ENCODE measurements around the gene ATP13A2.

Gene ATP13A2

GRCh38 chr1:16998589-16998988 is 13.1 kb downstream of the ATP13A2 start:
- DNase-seq: no peak

- DNase-seq: no peak
Observed at GRCh38 chr1:16996845-16997244, 14.9 kb downstream of the ATP13A2 start.

DNA sequence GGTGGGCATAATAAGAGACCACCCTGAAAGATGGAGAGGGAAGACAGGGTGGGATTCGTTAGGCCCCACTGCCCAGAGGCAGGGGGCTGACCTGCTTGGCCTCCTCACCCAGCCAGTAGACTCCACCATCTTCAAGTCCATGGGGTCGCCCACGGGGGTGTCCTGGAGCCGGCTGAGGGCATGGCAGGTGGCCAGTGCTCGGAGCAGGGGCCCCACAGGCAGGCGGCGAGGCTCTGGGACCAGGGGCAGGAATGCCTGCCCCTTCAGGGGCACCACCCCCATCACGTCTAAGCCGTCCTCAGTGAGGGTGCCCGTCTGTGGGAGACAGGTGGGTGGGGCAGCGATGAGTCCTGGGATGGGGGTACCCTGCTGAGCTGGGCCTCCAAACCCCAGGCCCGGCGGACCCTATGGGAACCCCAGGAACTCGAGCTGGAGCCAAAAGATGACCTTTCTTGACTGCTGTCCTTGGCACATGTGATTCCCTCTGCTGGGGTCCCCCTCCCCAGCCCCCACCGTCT is 18.1 kb downstream of the ATP13A2 start:
- no peak for DNase-seq

DNA sequence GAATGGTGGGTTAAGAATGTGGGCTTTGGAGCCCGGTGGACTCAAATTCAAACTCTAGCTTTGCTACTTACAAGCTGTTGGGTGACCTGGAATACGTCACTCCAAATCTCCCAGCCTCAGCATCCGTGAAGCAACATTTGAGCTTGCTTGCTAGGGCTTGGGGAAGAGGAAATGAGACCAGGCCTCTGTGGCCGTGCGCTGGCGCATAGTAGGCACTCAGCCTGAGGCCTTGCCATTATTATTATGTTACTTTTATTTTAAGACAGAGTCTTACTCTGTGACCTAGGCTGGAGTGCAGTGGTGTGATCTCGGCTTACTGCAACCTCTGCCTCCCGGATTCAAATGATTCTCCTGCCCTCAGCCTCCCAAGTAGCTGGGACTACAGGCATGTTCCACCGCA is 19.1 kb downstream of the ATP13A2 start:
- no peak for DNase-seq

GRCh38 chr1:16992102-16992501 is 19.6 kb downstream of the ATP13A2 start:
- DNase-seq: no peak

- DNase-seq: no peak
Observed at GRCh38 chr1:16991571-16991970, 20.2 kb downstream of the ATP13A2 start.

- DNase-seq: no peak
Observed at GRCh38 chr1:16989676-16990391, 21.9 kb downstream of the ATP13A2 start.

GRCh38 chr1:16988210-16988609 is 23.5 kb downstream of the ATP13A2 start:
- no peak for DNase-seq

GRCh38 chr1:16986962-16987361 is 24.8 kb downstream of the ATP13A2 start:
- no peak for DNase-seq

DNA sequence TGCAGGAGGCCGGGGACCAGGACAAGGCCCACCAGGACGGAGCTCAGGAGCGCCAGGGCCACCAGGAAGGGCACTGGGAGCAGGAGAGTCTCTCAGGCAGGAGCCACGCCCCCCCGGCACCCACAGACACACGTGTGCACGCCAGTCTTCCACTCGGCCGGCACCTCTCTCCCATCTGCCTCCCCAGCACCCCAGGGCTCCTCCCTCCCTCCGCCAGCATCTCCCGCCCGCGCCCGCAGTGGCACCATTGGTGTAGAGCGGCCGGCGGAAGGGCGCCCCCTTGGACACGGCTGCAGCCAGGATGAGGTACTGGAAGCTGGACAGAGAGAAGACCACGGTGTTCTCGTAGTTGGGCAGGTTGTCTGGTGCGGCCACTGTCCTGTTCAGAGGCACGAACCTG is 25.2 kb downstream of the ATP13A2 start:
- no peak for DNase-seq

DNA sequence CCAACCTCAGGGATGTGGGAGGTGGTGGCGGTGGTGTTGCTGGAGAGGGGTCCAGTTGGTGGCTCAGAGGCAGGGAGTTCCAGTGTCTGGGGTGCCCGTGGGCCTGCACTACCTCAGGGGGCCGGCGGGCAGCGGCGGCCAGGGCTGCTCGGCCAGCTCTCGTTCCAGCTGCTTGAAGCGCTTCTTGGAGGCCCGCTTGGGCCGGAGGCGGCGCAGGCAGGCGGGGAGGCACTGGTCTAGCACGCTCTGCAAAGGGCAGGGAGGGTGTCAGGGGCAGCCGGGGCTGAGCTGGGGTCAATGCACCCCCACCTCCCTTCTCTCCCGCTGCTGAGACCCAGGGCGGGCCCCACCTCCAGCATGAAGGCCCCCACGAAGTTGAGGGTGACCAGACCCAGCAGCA is 25.6 kb downstream of the ATP13A2 start:
- DNase-seq: no peak

GRCh38 chr1:16984717-16985116 is 27.0 kb downstream of the ATP13A2 start:
- DNase-seq: no peak

- DNase-seq: no peak
Observed at GRCh38 chr1:16983649-16984048, 28.1 kb downstream of the ATP13A2 start.

GRCh38 chr1:16982902-16983301 is 28.8 kb downstream of the ATP13A2 start:
- DNase-seq: no peak

DNA sequence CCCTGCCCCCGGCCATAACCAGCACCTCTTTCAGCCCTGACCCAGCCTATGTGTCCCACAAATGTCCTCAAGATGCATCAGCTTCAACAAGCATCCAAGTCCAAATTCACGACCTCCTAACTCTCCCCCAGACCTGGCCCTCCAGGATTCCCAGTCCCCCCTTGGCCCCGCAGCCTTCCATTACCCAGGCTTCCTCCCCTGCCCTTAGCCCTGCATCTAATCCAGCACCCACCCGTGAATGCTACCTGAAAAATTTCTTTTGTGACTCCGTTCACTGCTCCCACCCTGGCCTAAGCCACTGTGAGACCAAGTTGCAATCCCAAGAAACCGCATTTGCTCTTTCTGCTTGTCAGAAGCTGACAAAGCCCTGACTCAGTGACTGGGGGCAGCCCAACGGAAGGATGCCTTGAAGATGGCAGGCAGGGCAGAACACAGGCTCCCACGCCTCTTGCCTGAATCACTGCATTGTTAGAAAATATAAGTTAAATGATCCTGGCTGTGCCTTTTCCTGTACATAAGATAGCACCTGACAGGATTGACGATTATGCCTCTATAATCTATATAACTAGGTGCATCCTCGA is 30.4 kb downstream of the ATP13A2 start:
- no peak for DNase-seq

DNA sequence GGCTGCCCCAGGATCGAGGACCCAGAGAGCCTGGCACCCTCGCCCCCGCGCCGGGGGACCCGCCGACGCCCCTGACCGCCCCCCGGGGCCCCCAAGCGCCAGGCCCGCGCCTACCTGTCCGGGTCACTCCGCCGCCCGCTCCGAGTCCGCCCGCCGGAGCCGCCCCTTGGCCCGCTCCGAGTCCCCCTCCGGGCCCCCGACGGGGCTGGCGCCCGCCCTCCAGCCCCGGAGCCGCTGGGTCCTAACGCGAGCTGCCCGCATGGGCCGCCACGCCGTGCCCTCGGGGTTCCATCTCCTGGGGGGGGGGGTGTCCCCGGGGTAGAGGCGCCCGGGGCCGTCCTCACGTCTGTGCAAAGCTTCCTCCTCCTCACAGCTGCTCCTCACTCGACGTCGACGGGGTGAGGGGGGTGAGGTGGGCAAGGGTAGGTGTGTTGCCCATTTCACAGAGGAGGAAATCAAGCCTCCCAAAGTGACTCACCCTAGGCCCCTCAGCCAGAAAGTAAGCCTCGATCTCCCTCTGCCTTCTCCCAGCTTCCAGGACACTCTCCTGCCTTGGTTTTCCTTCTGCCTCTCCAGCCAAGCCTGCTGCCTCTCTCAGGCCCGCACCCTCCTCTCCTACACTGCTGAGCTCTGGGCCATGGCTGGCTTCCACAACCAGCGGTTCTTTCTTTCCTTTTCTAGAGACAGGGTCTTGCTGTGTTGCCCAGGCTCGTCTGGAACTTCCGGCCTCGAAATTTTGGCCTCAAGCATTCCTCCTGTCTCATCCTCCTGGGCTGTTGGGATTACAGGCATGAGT is 31.1 kb downstream of the ATP13A2 start, which contains the start of gene MFAP2:
Gene MFAP2, minus strand, starts transcription at position 148 of the 796 bp plus-strand sequence. CDS start 2,347 bp downstream, outside the sequence.
- peak; percentile 13 for DNase-seq

GRCh38 chr1:16979475-16980327 is 32.0 kb downstream of the ATP13A2 start:
- no peak for DNase-seq

GRCh38 chr1:16978567-16979474 is 32.9 kb downstream of the ATP13A2 start:
- DNase-seq: no peak

DNA sequence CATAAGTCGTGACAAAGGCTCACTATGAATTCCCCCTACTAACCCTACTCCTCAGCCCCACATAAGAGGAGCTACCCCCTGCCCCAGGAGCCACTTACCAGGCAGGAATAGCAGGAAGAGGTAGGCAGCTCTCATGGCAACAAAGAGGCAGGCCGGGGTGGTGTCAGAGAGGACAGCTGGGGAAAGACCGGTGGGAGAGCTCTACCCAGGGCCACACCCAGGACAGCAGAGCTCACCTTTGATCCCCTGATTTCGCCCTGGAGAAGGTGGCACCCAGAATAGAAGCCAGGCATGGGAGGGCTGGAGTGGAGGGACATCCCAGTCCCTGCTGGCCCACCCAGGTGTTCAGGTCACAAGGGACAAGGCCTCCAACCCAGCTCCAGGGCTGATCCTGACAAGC is 33.6 kb downstream of the ATP13A2 start:
- DNase-seq: no peak

DNA sequence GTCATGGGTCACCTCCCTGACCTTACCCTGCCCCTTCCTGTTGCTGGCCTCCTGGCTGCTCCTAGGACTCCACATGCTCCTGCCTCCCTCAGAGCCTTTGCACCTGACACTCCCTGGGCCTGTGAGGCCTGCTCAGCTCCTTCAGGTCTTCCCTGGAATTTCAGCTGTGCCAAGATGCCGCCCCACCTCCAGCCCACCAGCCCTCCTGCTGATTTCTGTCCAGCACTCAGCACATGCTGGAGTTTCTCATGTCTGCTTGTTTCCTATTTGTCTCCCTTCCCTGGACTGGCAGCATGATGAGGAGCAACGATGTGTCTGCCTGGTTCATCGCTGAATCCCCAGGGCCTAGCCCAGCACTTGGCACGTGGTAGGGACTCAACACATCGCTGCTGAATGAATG is 34.4 kb downstream of the ATP13A2 start:
- DNase-seq: no peak

DNA sequence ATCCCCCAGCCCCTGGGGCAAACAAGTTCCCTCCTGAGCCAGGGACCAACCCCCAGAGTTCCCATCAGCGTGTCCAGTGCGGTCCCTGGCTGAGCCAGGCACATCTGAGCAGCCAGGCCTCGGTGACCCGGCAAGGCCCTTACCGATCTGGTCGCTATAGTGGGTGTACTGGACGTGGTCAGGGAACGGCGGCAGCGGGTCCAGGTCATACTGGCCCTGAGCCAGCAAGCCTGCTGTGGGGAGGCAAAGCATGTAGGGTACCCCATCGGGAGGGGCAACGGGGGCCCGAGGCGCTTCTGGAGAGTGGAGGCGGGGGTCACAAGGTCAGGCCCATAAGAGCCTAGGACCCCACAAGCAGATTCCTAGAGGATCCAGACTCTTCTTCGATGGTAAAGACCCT is 34.8 kb downstream of the ATP13A2 start:
- no peak for DNase-seq

DNA sequence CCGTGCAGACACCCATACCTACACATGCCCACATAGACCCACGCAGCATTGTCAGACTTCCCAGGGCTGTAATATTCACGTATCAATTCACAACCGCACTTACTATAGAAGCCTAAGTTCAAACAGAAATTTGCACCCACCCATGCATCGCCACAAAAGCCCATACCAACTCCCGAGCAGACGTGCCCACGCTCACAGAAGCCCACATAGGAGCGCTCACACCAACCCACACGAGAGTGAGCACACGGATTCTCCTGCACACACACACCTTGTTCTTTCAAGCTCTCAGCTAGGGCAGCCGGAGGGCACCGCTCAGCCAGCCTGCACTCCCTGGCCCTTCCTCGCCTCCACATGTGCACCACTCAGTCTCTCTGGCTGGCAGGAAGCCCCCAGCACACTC is 35.9 kb downstream of the ATP13A2 start:
- no peak for DNase-seq

Measured in stimulated activated CD4-positive, alpha-beta T cell treated with anti-CD3 and anti-CD28 coated beads, Interleukin-15, amount 100 ng/mL, for 24 hours (primary cell).